Fibroblast of skin of abdomen (primary cell): ENCODE data around the gene JARID2.

Experiments used
- DNase-seq: peaks from one replicate; pipeline ENCODE4 v3.0.0-alpha.2; 2013

JARID2 gene

DNA sequence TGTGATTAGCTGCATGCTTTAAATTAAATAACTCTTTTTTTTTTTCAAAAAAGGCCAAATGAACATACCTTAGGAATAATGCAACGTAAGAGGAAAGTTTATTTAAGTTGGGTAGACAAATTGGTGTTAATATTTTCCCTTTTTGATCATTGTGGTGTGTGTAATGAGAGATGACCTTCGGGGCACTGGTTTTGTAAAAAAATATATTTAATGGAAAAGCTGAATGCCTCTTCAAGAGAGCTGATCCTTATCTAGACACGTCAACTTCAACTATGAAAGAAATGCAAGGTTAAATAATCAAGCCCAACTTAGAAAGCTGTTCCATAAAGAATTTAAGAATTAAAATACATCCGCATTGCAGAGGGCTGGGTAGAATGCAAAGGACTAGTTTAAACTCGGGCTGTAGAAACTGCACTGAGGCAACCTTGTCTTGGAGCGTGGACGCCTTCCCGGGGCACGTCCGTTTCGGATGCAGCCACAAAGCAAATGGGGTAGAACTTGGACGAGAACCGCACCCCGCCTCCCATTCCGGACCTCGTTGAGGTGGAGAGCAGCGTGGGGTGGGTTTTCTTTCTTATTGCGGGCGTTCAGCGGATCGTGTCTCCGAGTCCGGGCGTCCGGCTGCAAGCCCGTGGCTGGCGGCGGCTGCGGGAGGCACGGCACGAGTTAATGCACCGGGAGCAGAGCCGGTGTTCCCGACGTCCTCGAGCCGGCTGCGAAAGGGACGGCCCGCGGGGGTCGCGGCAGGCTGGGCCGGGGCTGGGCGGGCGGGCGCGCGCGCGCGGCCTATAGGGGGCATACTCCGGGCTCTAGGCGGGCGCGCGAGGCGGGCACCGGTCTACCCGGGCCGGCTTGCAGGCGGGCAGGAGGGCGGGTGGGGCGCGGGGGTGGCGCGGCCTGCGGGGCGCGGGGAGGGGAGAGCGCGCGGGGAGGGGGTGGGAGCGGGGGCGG lies 1.9 kb downstream of the JARID2 start:
- peak; percentile 51 for DNase-seq

GRCh38 chr6:15248451-15249370 lies 2.8 kb downstream of the JARID2 start:
- peak; percentile 98 for DNase-seq

- DNase-seq: no peak
Measured at GRCh38 chr6:15249371-15250019, 3.6 kb downstream of the JARID2 start.

DNA sequence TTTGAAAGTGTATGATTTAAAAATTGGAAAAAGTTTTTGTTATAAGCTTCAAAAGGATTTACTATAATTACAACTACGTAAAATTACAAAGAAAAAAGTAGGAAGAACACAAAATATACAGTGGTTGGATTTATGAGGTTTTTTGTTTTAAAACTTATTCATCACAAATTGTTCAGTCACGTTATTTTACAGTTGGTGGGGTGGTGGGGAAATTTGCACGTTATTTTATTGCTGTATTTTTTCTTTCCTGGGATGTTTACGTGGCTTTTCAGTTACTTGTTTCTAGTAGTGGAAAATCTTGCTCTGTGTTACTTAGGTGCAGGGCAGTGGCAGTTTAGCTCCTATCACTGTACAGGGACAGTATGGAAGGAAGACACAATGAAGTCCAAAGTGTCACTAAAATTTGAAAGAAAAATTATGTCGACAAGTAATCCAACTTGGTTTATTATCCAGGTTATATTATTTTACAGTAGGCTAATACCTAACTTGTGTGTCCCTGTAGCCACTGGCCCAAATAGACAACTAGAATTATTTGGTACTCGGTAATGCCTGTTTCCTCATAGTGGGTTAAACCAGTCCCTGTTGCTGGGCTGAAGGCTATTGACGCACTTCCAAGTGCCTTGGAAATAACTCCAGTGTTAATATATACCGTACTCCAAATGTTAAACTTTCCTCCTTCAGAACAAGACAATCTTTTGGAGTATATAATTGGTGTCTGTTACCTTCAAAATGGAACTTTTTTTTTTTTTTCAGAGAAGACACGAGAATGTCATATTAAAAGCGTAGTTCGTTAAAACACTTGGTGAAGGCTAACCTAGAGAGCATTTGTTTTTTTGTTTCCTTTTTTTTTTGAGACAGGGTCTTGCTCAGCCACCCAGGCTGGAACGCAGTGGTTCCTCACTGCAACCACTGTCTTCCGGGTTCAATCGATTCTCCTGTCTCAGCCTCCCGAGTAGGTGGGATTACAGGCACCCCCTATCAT lies 4.6 kb downstream of the JARID2 start:
- DNase-seq: no peak

- no peak for DNase-seq
Measured at GRCh38 chr6:15252195-15252594, 6.3 kb downstream of the JARID2 start.

GRCh38 chr6:15253203-15254022 lies 7.5 kb downstream of the JARID2 start:
- no peak for DNase-seq

DNA sequence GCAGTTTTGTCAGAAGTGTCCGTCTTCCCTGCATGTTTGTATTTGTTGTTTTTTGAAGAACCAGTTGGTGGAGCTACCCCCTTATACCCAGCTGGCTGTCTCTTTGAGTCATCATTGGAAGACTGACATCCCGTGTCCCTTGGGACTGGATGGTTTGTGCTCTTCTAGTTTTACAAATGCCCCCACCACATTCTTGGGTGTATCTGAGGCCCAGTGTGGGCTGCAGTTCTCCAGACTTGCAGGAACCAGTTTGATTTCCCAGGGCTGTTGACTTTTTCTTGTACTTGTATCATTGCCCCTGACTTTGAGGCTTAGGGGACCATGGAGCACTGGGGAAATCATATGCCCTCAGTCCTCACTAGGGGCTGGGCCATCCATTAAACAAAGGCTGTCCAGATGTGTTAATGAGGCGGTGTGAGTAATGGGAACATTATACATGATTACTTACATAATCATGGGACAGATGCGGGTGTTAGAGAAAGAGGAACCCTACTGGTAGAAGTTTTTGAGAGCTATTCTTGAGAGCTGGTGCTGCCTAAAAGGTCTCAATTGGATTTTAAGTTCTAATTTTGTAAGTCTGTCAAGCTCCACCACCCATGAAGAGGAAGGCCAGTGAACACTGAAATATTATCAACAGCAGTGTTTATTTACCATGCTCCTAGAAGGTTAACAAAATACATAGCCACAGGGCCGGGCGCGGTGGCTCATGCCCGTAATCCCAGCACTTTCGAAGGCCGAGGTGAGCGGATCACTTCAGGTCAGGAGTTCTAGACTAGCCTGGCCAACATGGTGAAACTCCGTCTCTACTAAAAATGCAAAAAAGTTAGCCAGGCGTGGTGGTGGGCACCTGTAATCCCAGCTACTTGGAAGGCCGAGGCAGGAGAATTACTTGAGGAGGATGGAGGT lies 8.5 kb downstream of the JARID2 start:
- DNase-seq: peak; percentile 41

DNA sequence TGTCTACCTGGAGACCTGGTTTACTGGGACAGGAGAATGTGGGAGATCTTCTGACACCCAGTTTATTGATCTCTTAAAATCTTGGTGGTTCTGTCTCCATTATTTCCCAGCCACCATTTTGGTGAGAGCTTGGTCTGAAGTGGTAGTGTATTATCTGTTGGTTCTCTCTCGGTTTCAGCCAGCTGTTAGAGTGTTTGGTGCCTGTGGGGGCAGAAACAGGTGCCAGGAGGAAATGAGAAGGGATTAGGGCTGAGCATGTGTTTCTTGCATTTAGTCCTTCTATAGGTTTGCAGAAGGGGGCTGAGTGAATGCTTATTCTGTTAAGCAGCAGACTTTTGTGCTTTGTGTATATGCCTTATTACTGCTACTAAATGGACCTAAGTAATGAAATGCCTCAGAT lies 9.6 kb downstream of the JARID2 start:
- no peak for DNase-seq

DNA sequence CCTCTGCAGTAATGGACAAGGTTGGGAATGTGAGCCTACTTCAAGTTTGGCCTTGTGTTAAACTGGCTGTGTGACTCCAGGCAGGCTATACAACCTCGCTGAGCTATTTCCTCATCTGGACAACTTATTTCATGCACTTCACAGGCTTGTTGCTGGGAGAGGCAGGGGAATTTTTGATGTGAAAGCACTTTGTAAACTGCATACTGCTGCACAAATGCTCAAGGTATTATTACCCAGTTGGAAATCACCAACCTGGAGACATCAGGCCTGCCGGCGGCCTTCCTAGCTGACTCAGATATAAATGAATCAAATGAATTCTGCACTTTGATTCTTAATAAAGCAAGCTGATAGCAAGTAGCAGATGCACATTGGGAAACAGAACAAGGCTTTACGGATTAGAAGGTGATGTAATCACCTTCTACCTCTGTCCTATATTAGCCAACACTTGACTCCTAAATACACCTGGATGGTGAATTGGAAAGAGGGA lies 10.1 kb downstream of the JARID2 start:
- DNase-seq: no peak

GRCh38 chr6:15256538-15257271 lies 10.8 kb downstream of the JARID2 start:
- peak; percentile 73 for DNase-seq

DNA sequence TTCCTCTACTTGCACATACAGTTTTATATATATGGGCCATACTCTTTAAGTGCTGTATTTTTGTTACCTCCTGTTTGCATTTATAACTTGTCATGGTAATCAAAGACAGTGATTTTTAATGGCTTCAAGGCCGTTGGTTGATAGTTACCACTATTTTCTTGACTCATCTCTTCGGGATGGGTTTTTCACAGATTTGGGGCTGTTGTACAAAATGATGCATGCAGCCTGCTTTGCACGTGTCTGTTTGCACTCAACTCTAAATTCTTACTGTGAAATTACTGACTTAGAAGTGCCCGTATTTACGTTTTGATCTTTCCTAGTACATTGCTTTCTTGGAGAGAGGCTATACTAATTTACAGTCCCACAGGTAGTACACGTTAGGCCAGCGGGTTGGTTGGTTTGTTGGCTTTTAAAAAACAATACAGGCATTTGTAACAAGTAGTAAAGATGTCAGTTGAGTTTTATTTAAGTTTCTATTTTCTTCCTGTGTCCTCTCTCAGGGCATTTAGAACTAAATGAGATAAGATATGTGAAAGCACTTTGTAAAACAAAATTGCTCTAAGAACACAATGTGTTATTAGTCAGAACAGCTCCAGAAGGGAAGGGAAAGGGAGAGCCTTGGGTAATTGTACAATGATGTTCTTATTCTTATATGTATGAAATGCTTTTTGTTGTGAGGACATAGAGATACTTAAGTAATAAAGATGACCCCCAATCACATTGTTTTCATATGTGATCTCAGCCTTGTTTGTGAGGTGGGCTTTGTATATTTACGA lies 11.7 kb downstream of the JARID2 start:
- DNase-seq: peak; percentile 35

- no peak for DNase-seq
Measured at GRCh38 chr6:15259766-15260098, 13.9 kb downstream of the JARID2 start.

- peak; percentile 94 for DNase-seq
Measured at GRCh38 chr6:15260099-15260821, 14.4 kb downstream of the JARID2 start.

GRCh38 chr6:15263780-15264374 lies 18.0 kb downstream of the JARID2 start:
- DNase-seq: no peak

- DNase-seq: no peak
Measured at GRCh38 chr6:15264412-15264811, 18.5 kb downstream of the JARID2 start.

GRCh38 chr6:15264902-15265761 lies 19.3 kb downstream of the JARID2 start:
- peak; percentile 79 for DNase-seq
